ENCODE results near the gene MEI1.

DNA sequence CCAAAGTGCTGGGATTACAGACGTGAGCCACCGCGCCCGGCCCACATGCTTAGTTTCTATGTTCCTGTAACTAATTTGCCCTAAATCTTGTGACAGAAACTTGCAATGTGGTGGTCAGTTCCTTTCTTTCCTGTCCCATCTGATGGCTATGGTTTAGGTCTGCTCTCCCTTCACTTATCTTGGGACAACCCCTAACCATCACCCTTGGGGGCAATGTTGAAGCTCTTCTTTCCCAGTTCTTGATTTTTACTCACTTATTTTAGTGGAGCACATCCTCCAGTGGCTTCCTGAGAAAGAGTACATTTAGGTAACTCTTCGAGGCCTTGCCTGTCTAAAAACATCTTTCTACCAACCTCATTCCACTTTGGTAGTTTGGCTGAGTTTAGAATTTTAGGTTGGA is 140.9 kb downstream of the MEI1 start:
- TF ChIP-seq, protein P1, sequence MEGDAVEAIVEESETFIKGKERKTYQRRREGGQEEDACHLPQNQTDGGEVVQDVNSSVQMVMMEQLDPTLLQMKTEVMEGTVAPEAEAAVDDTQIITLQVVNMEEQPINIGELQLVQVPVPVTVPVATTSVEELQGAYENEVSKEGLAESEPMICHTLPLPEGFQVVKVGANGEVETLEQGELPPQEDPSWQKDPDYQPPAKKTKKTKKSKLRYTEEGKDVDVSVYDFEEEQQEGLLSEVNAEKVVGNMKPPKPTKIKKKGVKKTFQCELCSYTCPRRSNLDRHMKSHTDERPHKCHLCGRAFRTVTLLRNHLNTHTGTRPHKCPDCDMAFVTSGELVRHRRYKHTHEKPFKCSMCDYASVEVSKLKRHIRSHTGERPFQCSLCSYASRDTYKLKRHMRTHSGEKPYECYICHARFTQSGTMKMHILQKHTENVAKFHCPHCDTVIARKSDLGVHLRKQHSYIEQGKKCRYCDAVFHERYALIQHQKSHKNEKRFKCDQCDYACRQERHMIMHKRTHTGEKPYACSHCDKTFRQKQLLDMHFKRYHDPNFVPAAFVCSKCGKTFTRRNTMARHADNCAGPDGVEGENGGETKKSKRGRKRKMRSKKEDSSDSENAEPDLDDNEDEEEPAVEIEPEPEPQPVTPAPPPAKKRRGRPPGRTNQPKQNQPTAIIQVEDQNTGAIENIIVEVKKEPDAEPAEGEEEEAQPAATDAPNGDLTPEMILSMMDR (IDR thresholded peaks at IDR 0.05; ENCODE audit: poor library complexity), result no peak
- no peak for TF ChIP-seq EZH2phosphoT487 (IDR thresholded peaks at IDR 0.05; ENCODE audit: low read depth, severe bottlenecking, unreplicated experiment)
